Inflammatory macrophage treated with lipopolysaccharide for 4 hours (primary cell): ENCODE data around the gene HTR3C.
"Not testable (repeated sequence)": the region's sequence is repeated elsewhere in the genome, so short reads cannot be mapped to it uniquely, and the experiment has no call there.

Experiments
- DNase-seq: peaks from one replicate; pipeline ENCODE4 v3.0.0-alpha.2; 2020

HTR3C gene

GRCh38 chr3:184052767-184053166 is at the start of gene HTR3C:
TSS of gene HTR3C (plus strand) at chr3:184053047. CDS start at chr3:184053081, 34 bp downstream.
- no peak for DNase-seq

DNA sequence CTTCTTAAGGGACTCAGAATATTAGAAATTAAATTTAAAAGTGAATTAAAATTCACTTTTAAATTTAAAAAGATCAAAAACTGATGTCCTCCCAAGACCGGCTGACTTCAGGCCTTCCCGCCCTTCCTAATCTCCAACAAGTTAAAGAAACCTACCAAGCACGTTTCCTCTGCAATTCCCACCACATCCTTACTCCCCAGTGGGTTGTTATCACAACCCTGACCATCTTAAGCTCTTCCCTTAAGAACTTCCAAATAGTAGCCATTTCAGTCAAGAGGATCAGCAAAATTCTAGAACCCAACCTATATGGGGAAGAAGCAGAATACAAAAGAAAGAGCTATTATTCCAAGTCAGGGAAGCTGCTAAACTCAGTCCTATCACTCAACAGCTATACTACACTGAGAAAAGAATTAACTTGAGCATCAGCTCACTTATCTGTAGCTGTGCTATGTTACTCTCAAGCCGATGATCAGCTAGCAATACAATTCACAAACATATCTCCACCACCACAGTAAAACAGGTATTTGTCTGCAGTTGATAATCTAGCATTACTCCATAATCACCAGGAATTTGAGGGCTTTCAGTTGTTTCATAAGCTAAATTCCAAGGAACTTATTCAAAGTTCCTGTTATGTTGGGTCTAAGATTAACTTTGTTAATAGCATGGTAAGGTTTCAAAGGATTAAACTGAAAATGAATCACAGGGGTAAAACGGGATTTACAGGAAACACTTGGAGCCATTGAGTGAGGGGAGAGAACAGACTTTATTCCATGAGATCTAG is 49.5 kb upstream of the HTR3C start:
- DNase-seq: no peak

DNA sequence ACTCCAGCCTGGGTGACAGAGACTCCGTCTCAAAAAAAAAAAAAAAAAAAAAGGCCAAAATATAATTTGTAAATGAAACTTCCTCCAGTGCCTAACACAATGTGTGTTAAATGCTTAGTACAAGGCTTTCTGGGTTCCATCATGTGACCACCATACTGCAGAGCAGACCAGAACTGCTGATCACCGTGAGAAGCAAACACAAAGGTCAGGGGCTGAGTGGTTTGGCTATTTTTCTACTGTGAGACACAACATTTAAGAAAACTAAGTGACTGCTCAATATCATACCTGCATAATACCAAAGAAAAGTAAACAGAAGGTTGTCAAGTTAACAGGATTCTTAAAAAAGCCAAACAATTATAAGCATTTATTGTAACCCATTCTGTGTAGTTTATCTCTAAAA is 48.4 kb upstream of the HTR3C start:
- DNase-seq: peak; percentile 64

DNA sequence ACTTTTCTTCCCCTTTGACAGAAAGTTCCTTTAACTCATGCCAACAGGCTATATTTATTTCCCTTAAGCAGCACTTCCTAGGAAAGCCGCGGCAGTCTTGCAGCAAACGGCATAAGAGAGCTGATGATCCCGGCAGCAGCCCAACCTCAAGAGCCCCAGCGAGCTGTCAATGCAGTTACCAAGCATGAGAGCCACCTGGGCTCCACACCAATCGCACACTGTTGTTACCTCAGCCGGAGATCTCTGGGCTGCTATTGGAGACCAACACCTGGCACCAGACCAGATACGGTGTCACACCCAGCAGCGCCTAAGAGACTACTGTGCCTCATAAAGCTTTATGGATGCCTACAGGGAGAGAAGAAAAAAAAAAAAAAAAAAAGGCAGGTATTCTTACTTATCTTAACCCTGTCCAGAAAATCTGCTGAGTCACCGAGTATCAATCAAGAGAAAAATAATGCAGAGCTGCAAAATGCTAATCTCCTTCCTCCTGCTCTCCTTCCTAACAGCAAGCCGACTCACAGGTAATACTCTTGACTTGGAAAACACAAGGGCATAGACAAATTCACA is 46.8 kb upstream of the HTR3C start:
- peak; percentile 36 for DNase-seq

DNA sequence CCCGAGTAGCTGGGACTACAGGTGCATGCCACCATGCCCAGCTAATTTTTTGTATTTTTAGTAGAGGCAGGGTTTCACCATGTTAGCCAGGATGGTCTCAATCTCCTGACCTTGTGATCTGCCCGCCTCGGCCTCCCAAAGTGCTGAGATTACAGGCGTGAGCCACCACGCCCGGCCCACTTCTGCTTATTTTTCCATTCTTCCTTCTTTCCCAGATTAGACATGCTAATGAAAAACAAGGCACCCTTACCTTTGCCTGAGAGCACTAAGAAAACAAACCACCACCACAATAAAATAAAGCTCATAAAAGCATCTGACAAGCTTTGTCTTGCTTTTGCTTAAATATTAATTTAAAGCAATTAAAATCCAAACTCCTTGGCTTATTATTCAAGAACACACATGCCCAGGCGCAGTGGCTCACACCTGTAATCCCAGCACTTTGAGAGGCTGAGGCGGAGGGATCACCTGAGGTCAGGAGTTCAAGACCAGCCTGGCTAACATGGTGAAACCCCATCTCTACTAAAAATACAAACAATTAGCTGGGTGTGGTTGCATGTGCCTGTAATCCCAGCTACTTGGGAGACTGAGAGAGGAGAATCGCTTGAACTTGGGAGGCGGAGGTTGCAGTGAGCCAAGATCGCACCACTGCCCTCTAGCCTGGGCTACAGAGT is 45.6 kb upstream of the HTR3C start:
- not testable (repeated sequence) for DNase-seq

- DNase-seq: no peak
Observed at GRCh38 chr3:184008161-184008560, 44.7 kb upstream of the HTR3C start.

DNA sequence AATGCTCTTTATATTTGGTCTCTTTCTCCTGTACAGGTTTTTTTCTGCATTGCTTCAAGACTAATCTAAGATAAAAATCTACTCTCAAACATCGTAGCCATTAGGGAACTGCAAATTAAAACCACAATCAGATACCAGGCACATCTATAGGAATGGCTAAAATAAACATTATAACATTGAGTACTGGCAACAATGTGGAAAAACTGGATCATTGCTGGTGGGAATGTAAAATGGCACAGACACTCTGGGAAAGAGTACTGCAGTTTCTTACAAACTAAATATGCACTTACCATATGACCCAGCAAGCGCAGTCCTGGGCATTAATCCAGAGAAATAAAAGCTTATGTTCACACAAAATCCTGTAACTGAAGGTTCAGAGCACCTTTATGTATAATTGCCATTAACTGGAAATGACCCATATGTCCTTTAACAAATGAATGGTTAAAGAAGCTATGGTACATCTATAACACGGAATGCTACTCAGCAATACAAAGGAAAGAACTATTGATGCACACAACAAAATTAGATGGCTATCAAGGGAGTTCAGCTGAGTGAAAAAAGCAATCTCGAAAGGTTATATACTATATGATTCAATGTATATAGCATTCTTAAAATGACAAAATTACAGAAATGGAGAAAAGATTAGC is 41.5 kb upstream of the HTR3C start:
- no peak for DNase-seq

DNA sequence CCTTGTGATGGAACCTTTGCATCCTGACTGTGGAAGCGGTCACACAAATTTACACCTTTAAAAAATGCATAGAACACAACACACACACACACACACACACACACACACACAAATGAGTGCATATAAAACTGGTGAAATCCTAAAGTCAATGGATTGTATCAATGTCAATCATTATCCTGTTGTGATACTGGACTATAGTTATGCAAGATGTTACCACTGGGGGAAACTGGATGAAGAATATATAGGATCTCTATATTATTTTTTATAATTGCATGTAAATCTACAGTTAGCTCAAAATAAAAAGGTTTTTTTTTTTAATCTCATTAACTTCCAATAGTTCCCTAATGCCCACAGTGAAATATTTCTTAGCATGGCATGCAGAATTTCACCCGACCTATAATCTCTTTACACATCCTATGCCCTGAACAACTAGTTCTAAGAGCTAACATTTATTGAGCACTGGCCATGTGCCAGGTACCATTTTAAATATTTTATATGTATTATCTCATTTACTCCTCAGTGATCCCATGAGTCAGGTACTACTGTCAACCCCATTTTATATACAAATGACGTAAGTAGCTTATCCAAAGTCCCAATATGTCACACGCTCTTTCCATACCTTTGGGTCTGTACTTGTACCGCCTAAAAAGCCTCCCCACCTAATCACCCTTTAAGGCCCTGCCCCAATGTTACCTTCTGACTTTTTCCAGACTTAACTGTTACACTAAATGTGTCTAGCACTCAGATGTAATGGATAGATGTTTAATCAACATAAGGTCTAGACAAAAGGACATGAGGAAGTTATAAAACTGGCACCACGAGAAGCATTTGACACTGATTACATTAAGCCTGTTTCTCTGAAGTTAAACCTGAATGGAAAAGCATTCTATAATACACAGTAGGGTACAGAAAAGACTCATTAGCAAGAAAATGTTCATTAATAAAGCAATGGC is 40.6 kb upstream of the HTR3C start:
- DNase-seq: no peak

- DNase-seq: no peak
Observed at GRCh38 chr3:184015381-184016019, 37.3 kb upstream of the HTR3C start.

DNA sequence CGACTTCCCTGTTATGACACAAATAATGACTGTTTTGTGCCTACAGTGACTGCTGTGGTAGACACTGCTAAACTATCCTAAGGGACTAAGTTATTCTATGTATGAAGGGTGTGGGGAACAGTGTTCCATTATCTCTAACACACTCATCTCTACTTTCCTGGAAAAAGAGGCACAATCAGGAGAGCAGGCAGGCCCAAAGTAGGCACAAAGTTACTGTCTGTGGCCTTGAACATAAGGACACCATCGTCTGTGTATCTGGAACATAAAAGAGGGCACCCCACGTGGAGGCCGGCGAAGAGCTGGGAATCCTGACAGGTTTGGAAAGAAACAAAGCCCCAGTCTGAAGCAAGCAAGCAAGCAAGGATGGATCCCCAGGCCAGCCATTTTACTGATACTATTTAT is 36.7 kb upstream of the HTR3C start:
- no peak for DNase-seq

DNA sequence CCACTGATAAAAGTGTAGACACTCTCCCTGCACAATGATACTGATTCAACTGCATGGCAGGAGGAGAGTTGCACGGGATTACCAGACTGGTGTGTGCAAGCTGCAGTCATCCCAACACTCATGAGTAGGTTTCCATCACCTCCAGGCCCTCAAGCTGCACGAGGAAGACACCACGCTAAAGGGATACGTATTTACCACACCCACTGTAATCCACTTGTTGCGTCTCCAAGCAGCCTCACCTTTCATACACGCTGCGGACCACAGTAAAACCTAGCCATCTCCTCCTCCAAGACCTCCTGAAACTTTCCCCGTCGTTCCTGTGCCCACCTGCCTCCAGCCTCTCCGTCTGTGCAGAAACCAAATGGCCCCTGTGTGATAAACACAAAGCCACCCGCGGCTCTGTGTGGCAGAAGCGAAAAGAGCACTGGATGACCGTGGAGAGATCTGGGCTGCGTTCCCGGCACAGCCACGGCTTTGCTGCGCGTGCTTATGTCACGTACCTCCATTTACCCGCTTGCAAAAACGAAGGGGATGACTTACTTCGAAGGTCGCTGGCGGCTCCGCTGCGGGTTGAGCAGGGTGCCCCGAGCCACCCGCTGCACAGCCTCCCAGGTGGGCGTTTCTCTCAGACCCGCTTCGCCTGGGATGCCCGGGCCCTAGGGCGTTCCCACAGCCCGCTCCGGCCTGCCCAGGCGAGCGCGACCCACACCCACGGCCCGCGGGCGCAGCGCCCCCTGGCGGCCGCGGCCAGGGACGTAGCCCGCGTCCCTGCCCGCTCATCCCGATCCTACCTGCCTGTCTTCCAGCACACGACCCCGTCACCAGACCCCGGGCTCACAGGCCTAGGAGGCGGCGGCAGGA is 35.8 kb upstream of the HTR3C start:
- DNase-seq: peak; percentile 57

DNA sequence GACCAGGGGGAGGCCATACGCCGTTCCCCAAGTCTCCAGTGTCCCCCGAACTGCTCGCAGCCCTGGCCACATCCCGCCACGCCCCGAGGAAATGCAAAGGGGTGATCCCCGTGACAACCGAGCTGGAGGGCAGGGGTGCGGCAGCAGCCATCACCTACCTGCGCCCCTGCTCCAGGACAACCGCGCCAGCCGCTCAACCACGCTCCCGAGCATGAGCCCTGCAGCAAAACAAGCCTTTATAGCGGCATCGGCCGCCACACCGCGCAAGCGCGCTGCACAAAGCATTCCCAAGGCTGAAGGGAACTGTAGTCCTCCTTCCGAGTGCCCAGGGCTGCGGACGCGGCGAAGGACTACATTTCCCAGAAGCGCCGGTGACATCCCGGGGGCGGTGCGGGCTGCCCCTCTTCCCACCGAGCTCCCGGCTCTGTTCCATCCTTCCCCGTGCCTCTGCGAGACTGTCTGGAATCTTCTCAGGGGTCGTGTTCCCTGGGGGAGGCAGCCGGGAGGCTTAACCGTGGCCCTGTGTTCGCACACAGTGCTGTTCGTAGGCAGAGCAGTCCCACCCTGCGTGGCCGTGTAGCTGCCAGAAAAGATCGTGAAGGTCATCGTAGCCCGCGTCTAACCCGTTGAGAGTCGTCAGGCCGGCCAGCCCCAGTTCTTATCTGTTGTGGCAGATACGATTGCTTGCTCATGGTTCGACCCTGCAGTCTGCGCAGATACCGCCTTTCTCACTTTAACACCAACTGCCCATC is 35.0 kb upstream of the HTR3C start, which contains the start of gene ABCC5:
TSS of gene ABCC5 (minus strand) at position 213 of the 752 bp plus-strand sequence. CDS start 3,492 bp downstream, outside the sequence.
- peak; percentile 93 for DNase-seq

GRCh38 chr3:184018424-184018973 is 34.3 kb upstream of the HTR3C start:
- DNase-seq: no peak

DNA sequence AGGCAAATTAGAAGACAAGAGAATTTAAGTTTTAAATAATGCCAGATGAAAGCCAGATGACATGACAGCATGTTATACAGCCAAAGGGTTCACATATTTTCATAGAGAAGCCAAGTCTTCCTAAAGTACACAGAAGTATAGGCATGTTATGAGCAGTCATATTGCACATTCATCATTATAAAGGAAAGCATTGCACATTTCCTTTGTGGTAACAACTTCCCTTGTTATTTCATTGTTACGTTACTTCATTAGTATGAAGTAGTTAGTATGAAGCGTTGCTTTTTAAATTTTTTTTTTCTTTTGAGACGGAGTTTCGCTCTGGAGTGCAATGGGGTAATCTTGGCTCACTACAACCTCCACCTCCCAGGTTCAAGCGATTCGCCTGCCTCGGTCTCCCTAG is 30.5 kb upstream of the HTR3C start:
- DNase-seq: peak; percentile 89

GRCh38 chr3:184025256-184025655 is 27.6 kb upstream of the HTR3C start:
- DNase-seq: not testable (repeated sequence)

DNA sequence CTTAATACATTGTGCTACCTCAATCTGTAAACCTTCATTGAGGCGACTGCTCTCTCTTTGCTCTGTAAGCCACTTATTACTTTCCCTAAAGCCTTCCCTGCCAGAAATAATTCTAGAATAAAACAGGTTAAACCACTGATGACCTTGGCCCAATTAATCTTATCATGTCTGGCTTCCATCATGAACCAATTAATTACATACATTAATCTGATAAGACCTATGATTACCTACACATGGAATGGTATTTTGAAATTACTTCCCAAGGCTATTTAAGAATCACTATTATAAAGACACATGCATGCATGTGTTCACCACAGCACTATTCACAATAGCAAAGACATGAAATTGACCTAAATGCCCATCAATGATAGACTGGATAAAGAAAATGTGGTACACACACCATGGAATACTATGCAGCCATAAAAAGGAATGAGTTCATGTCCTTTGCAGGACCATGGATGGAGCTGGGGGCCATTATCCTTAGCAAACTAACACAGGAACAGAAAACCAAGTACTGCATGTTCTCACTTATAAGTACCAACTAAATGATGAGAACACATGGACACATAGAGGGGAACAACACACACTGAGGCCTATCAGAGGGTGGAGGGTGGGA is 24.5 kb upstream of the HTR3C start:
- not testable (repeated sequence) for DNase-seq

GRCh38 chr3:184029443-184029842 is 23.4 kb upstream of the HTR3C start:
- DNase-seq: no peak

GRCh38 chr3:184030536-184030935 is 22.3 kb upstream of the HTR3C start:
- peak; percentile 44 for DNase-seq

- peak; percentile 8 for DNase-seq
Observed at GRCh38 chr3:184031187-184031792, 21.6 kb upstream of the HTR3C start, which contains the start of gene HTR3D. TSS of gene HTR3D (plus strand) at chr3:184031742. CDS start at chr3:184031742, 0 bp downstream.
